Heart left ventricle (tissue), 13 donors: ENCODE measurements around the gene DNAJB6.
"Not testable (repeated sequence)": the region's sequence is repeated elsewhere in the genome, so short reads cannot be mapped to it uniquely, and the experiment has no call there.

Source experiments
- POLR2A ChIP-seq, 2 donors: fragments of 450-650 bp; IDR thresholded peaks; one replicate each; pipeline ENCODE4 v1.6.1; 2017; ENCODE audit warnings: antibody characterized with exemption in 2 of 2, mild to moderate bottlenecking in 2 of 2, moderate library complexity in 2 of 2
- TF ChIP-seq, protein P1 (sequence below), 12 donors: fragments of 200-600 bp; sonication (generic) in 4 of 12; IDR thresholded peaks; one replicate each; pipeline versions ENCODE4 v1.5.0 to v1.8.0; 2018 to 2022; ENCODE audit warnings: antibody characterized with exemption in 12 of 12, mild to moderate bottlenecking in 5 of 12
- donor health status: ischemic (EF 13 %, LVEDD 7.1; RV severe dilation, severe dysfunction).
- donor health status: DM: no; HTN: yes; CAD: no.
- donor health status: DM: no; HTN: no; CAD: no.
- donor health status: ischemic (EF 25% LVEDD 6.9; RV normal size, moderate dysfunction).
- donor health status: ischemic (EF 25% LVEDD 5.7; RV mildly dilated, moderate dysfunction).
- donor health status: ischemic (EF 35%, LVEDD 5.7; RV mildly dilated, moderate dysfunction).
- donor health status: nonischemic (EF 11% LVEDD 7.7; RV severe dilation, severe dysfunction).
- donor health status: DM: yes; HTN: yes; CAD: no.
- donor health status: PGD.
- donor health status: ischemic (EF 29% LVEDD 5.4; RV normal size, mild dysfunction).
- donor health status: nonischemic (EF 23%, LVEDD 6.1; RV moderate dilation, normal function).

DNA sequence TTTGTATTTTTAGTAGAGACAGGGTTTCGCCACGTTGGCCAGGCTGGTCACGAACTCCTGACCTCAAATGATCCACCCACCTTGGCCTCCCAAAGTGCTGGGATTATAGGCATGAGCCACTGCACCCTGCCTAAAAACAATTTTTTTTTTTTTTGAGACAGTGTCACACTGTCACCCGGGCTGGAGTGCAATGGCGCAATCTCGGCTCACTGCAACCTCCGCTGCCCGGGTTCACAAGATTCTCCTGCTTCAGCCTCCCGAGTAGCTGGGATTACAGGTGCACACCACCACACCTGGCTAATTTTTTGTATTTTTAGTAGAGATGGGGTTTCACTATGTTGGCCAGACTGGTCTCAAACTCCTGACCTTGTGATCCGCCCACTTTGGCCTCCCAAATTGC lies 6.2 kb upstream of the DNAJB6 start:
- TF ChIP-seq, protein P1, sequence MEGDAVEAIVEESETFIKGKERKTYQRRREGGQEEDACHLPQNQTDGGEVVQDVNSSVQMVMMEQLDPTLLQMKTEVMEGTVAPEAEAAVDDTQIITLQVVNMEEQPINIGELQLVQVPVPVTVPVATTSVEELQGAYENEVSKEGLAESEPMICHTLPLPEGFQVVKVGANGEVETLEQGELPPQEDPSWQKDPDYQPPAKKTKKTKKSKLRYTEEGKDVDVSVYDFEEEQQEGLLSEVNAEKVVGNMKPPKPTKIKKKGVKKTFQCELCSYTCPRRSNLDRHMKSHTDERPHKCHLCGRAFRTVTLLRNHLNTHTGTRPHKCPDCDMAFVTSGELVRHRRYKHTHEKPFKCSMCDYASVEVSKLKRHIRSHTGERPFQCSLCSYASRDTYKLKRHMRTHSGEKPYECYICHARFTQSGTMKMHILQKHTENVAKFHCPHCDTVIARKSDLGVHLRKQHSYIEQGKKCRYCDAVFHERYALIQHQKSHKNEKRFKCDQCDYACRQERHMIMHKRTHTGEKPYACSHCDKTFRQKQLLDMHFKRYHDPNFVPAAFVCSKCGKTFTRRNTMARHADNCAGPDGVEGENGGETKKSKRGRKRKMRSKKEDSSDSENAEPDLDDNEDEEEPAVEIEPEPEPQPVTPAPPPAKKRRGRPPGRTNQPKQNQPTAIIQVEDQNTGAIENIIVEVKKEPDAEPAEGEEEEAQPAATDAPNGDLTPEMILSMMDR (IDR thresholded peaks at IDR 0.05), result not testable (repeated sequence)
- not testable (repeated sequence) for TF ChIP-seq POLR2A (IDR thresholded peaks at IDR 0.05)
